GM21723 (cell line): ENCODE measurements around the gene TMEM168.
"Not testable (repeated sequence)": the region's sequence is repeated elsewhere in the genome, so short reads cannot be mapped to it uniquely, and the experiment has no call there.

Experiments
- ATAC-seq: cut with Tn5 transposase; IDR thresholded peaks from one replicate; pipeline ENCODE4 v1.9.1; 2021; ENCODE audit warnings: mild to moderate bottlenecking, moderate library complexity; ENCODE audit not compliant: unreplicated experiment

TMEM168 gene

DNA sequence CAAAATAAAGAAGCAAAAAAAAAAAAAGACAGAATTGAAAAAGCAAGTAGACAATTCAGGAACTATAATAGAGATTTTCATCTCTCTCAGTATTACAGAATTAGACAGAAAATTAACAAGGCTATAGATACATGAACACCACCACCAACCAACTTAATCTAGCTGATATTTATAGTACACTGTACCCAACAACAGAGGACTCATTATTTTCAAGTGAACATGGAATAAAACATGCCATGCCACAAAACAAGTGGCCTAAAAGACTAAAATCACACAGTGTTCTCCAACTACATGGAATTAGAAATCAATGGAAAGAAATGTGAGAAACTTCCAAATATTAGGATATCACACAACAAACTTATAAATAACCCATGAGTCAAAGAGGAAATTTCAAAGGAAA lies 9.1 kb downstream of the TMEM168 start:
- ATAC-seq = no peak

DNA sequence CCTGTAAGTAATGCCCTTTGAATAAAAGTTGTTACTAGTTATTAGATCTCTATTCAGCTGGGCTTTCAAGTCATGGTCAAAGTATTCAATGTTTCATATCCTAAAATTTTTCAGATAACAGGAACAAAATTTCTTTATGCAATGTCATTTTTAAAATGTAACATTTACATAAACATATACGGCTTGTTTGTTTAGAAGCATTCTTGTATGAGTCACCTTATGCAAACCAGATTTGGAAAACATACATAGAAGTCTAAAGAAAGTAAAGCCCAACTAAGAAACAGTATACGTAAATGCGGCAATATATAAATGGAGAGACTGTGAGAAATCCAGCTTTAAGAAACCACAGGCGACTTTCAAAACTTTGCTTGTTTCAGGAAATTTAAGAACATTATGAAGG lies 10.5 kb downstream of the TMEM168 start:
- no peak for ATAC-seq

DNA sequence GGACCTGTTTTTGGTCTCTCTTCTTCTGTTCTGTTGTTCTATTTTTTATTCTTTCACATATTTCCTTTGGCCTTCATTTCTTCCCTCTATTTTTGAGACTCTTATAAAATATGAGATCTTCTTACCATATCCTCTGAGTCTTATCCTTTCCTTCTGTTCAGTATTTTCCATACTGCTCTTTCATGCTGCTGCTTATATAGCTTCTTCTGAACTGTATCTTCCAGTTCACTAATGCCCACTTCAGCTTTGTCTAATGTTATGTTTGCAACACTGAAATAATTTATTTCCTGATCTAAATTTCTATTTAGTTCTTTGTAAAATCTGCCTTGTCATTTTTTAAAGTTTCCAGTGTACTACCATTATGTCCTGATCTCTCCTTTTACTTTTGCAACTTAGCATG lies 12.8 kb downstream of the TMEM168 start:
- no peak for ATAC-seq

DNA sequence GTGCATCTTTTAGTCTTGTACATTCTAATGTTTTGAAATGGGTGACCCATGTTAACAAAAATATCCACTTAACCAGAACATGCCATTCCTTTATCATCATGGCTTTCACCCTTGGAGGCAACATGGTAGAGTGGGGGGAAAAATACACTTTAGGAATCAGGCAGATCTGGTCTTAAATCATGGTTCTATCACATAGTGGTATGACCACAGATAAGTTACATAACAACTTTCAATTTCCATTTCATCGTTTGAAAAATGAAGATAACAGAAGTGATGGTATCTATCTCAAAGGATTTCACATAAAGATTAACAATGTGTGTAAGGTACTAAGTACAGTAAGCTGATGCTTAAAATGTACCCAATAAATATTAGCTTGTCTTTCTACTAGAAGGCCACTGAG lies 19.0 kb downstream of the TMEM168 start:
- ATAC-seq = no peak

DNA sequence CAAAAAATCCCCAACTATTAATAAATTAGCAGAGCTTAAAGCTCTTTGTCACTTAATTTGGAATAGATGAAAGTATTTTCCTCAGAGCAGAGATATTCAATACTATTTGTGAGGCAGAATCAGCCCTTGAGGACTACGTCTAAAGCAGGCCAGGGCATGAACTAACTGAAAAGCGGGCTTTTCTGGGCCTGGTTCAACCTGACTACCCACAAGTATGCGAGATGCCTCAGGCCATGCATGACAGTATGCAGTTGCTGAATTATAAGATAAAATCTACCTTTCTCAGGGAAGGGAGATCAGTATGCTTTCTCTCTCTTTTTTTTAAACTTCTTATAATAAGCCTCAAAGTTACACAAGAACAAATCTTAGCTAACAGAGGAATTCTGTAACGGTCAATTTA lies 20.1 kb downstream of the TMEM168 start:
- no peak for ATAC-seq

DNA sequence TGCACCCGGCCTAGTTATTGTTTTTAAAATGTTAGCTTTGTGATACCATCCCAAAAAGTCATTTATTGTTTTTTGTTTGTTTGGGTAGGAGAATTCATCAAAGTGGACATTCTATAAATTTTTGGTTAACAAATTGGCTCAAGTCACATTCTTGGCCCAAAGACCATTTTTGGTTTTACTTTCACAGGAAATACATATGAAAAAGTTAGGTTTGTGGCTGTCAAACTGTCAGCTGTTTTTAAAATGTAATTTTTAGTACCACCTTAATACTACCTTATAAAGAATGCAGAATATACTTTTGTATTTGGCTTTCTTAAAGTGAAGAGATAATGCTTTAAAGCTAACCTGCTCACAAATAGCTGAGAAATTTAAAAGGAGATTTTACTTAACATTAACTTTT lies 25.1 kb downstream of the TMEM168 start:
- ATAC-seq = no peak

DNA sequence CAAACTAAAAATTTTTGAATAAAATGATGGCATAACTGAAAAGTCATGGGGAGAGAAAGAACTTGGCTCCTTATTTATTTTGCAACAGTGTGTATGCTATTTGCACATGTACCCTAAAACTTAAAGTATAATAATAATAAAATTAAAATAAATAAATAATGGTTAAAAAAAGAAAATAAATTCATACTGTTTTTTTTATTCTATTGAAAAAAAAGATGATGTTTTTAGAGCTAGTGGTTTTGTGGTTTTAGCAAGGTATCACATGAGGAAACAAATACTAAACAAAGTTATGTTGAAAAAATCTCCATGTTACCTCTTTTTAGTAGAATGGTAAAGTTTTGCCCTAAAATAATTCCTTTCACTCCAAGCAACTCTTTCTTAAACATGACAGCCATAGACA lies 26.2 kb downstream of the TMEM168 start:
- no peak for ATAC-seq

DNA sequence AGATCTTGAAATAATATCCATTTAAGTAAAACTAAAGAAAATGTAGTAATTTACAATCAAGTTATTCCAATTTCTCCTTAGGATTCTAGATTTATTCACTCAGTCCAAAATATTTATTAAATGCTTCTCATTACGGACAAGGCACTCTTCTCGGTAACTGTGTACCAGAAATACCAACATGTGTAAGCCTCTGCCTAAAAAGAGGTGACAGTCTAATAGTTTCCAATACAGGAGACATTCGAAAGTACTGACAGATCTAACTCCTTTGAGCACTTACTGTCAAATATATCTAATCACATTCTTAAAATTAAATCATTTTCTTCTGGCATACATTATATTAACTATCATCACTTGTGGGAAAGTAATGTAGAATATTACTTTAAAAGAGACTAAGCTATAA lies 26.9 kb downstream of the TMEM168 start:
- no peak for ATAC-seq

DNA sequence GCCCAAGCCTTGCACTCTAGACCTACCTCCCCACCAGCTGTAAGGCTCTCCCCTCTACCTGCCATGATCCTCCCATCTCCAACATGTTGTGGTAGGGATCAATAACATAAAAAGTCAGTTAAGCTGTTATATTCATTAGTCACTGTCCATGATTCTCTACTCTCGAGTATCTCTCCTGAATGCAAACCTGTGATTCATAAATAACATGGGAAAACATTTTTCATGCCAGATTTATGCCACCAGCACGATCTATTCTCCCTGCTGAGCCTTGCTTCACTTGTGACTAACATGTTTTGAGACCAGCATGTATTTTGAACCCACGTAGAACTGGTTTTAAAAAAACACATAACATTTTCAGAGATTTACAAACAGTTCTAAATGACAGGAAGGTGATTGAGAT lies 30.3 kb downstream of the TMEM168 start:
- ATAC-seq = no peak

DNA sequence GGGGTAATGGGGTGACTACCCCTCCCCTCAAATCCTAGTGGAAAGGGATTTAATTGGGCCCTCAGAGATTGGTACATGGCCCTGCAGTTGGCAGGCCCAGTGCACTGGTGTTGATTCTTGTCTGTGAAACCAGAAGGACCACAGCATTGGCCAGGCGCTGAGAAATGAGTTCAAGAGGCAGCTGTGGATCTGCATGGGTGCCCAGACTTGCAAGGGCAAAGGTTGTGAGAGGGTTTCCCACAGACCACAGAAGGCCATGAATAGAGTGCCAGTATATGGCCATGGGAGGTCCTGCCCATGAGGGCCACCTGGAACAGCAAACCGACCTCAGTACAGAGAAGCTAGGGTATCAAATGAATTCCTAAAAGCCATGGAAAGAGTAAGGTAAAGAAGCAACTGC lies 32.9 kb downstream of the TMEM168 start:
- ATAC-seq = no peak

DNA sequence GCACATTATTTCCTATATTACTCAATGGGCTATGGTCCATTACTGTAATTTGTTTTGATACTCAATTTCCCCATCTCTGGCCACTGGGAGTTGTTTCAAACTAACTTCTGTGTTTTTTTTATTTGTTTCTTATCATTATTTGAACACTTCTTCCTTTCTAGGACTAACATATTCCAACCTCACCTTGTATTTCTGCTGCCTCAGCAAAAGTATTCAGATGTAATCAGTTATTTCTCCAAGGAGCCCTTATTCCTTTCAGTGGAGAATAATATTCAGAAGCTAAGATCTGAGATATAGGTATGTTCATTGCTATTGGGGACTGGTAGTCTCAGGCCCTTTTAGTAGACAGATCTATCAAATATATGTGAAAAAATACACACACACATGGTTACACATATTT lies 36.9 kb downstream of the TMEM168 start:
- ATAC-seq = no peak

DNA sequence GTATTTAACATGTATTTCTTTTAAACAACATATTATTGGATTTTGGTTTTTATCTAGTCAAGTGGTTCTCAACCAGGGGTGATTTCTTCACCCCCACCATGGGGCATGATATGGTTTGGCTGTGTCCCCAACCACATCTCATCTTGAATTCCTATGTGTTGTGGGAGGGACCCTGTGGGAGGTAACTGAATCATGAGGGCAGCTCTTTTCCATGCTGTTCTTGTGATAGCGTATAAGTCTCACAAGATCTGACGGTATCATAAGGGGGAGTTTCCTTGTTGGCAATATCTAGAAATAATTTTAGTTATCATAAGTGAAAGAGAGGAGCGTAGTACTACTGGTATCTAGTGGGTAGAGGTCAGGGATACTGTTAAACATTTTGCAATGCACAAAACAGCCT lies 37.6 kb downstream of the TMEM168 start:
- no peak for ATAC-seq

DNA sequence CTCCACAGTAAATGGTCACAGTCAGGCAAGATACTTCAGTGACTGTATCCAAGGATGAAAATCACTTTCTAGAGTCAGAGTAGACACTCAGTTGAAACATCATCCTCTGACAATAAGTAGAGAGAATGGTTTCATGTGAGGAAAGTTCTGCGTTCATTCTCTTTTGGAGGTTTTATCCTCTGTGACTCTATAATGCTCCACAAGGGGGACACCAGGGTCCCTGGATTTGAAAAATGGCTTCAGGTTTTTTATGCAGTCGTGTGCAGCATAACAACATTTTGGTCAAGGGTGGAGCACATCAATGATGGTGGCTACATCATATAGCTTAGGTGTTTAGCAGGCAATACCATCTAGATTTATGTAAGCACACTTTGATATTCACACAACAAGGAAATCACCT lies 40.4 kb downstream of the TMEM168 start:
- no peak for ATAC-seq

DNA sequence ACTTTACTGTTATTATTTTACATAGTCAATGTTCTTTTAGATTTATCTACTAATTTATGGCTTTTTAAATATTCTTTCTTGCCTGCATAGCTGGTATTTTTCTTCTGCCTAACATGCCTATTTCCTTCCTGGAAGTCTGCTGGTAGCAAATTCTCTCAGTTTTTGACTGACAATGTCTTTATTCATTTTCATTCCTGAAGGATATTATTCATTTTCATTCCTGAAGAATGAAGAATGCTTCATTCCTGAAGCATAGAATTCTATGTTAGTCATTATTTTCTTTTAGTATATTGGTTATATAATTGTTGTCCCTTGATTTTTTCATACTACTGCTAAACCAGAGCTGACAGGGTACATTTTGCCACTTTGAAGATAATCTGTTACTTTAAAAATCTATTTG lies 41.8 kb downstream of the TMEM168 start:
- ATAC-seq = no peak

DNA sequence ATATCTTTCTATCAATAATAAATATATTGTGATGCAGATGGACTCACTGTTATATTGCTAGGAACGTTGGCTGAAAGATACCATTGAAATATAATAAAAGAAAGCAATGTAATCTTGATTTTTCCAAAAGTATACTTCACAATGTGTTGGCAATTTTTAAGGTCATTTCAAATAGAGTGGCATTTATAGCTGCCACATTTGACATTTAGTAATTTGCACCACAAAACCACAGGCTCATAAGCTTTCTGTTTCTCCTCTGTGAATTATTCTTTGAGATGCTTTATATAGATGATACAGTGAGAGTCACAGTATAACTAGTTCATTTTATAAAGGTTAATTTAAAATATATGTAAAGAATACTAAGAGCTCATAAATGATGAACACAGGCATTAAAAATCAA lies 44.6 kb downstream of the TMEM168 start:
- no peak for ATAC-seq

DNA sequence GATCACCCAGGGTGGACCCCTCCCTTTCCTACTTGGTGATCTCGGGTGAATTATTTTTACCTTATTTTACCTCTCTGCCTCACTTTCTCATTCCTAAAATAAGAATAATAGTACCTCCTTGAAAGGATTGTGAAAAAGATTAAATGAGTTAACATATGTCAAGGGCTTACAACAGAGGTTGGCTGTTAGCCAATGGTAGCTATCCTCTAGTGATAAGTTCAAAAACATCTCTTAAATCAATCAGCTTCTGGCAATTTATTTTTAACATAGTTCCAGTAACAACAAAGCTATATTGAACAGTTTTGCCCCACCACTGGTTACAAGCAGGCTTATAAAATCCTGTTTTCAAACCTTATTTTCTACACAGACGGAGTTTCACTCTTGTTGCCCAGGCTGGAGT lies 45.4 kb downstream of the TMEM168 start:
- no peak for ATAC-seq

DNA sequence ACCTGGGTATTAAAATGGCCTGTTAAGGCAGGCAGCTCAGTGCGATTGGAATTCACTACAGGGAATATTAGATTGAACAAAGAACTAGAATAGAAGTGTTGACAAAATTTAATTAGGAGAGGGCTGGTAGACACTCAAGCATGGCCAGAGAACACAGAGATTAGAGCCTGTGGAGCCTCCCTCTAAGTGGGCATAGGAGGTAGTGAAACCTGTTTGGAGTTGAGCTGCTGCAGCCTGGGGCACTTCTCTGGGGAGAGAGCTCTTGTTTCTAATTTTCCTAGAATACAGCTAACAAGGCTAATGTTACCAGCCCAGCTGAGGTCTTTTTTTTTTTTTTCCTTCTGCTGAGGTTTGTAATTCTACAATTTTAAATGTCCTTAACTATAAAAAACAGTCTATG lies 46.4 kb downstream of the TMEM168 start:
- ATAC-seq = no peak

DNA sequence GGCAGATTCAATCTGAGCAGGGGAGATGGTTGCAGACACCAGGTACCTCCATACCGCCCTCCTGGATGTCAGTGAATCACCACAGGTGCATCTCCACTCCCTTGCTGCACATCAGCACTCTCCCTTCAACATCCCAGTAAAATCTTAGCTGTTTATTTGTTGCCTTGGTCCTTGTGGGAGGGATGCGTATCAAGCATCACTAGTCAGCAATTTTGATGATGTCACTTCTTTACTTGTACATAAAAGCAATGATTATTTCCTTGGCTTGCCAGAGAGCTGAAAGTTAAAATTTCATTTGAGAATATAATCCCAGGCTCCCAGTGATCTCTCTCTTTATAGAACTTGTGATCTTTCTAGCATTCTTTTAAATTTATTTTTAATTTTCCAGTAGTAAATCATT lies 49.5 kb downstream of the TMEM168 start:
- no peak for ATAC-seq

DNA sequence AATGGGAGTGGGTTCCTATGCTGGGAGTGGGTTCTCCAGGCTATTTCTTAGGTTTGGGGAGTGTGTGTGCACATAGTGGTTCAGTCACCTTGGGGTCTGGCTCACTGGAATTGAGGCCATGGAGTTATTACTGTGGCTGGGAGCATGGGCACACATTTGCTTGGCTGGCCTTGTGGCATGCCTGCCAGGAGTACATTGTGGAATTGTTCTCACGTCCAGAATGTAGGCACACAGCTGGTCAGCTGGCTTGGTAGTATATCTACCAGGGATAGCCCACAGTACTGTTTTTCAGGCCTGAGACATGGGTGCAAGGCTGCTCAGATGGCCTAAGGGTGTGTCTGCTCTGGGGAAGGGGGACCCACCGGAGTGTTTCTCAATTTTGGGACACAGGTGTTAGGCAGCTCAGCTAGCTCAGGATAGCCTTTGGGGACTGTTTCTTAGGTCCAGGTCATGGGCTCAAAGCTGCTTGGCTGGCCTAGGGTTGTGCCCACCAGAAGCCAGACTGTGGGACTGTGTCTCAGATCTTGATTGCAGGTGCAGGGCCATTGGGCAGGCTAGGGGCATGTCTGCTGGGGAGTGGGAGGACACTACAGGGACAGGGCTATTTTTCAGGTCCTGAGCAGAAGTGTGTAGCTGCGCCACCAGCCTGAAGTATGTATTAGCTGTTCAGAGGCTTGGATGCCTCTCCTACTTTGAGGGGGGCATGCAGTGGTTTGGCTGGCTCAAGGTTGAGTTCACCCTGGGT lies 50.6 kb downstream of the TMEM168 start:
- ATAC-seq = no peak

DNA sequence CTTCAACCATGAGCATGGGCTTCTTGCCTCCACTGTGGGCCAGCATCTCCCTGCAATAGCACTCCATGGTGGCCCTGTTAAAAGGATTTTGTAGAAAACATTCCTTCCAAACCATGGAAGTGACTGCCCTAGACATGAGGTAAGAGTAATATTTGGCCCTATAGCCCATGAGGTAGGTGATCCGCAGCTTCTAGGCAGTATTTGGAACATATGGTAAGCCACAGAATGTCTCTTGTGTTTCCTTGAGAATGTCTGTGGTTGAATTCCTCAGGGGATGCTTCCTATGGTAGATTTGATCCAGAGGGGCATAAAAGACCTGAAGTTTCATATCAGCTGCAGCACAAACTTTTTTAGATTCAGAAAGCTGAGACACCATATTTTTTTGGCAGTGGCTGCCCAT lies 54.9 kb downstream of the TMEM168 start:
- ATAC-seq = no peak

DNA sequence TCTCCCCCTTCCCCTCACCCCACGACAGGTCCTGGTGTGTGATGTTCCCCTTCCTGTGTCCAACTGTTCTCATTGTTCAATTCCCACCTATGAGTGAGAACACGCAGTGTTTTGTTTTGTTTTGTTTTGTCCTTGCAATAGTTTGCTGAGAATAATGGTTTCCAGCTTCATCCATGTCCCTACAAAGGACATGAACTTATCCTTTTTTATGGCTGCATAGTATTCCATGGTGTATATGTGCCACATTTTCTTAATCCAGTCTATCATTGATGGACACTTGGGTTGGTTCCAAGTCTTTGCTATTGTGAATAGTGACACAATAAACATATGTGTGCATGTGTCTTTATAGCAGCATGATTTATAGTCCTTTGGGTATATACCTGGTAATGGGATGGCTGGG lies 58.9 kb downstream of the TMEM168 start:
- ATAC-seq = not testable (repeated sequence)

DNA sequence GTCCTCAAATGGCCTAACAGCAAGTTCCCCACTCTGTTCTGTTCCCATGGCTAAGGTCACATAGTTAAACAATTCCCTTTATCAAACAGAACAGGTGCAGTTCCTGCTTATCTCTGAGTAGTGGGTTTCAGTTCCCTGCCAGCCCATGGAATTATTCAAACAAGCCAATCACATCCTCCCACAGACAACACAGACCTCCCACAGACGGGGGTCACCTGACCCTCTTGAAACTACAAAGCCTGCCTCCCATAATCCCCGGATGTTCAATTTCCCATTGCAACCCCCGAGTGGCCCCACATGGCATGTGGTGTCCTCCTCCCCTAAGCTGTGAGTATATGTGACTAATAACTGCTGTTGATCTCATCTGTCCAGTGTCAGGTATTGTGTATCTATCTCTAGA lies 64.1 kb downstream of the TMEM168 start:
- ATAC-seq = no peak

DNA sequence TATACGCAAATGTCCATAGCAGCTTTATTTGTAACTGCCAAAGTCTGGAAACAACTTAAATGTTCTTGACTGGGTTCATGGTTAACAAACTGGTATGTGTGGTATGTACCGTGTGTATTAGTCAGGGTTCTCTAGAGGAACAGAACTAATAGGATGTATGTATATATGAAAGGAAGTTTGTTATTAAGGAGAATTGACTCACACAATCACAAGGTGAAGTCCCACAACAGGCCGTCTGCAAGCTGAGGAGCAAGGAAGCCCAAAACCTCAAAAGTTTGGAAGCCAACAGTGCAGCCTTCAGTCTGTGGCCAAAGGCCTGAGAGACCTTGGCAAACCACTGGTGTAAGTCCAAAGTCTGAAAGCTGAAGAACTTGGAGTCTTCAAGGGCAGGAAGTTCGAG lies 66.8 kb downstream of the TMEM168 start:
- no peak for ATAC-seq
